ENCODE data around the gene TRIM63.

Gene TRIM63

DNA sequence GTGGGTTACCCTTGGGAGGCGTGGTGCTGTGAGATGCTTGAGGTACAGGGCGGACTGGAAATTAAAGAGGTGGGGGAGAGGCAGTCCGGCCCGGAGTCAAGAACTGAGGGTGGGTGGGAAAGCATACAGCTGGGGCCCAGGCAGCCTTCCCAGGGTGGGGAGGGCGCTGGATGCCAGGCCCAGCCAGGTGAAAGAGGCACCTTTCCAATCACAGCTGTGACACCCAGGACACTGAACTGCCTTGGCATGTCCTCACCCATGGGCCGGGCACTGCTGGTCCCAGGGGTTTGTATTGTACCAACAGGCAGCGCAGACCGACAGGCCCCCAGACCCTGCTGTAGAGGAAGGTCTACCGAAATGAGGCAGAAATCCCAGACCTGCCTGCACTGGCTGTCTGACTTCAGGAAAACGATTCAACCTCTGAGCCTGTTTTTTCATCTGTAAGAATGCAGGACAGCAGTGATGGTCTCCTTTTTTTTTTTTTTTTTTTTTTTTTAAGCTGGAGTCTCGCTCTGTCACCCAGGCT lies 30.6 kb downstream of the TRIM63 start:
- TF ChIP-seq, protein P1, sequence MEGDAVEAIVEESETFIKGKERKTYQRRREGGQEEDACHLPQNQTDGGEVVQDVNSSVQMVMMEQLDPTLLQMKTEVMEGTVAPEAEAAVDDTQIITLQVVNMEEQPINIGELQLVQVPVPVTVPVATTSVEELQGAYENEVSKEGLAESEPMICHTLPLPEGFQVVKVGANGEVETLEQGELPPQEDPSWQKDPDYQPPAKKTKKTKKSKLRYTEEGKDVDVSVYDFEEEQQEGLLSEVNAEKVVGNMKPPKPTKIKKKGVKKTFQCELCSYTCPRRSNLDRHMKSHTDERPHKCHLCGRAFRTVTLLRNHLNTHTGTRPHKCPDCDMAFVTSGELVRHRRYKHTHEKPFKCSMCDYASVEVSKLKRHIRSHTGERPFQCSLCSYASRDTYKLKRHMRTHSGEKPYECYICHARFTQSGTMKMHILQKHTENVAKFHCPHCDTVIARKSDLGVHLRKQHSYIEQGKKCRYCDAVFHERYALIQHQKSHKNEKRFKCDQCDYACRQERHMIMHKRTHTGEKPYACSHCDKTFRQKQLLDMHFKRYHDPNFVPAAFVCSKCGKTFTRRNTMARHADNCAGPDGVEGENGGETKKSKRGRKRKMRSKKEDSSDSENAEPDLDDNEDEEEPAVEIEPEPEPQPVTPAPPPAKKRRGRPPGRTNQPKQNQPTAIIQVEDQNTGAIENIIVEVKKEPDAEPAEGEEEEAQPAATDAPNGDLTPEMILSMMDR (conservative IDR thresholded peaks at IDR 0.05): no peak
- H3K27ac ChIP-seq: peak overlapping the region; percentile 77; the same call in 1 of the 2 replicates

DNA sequence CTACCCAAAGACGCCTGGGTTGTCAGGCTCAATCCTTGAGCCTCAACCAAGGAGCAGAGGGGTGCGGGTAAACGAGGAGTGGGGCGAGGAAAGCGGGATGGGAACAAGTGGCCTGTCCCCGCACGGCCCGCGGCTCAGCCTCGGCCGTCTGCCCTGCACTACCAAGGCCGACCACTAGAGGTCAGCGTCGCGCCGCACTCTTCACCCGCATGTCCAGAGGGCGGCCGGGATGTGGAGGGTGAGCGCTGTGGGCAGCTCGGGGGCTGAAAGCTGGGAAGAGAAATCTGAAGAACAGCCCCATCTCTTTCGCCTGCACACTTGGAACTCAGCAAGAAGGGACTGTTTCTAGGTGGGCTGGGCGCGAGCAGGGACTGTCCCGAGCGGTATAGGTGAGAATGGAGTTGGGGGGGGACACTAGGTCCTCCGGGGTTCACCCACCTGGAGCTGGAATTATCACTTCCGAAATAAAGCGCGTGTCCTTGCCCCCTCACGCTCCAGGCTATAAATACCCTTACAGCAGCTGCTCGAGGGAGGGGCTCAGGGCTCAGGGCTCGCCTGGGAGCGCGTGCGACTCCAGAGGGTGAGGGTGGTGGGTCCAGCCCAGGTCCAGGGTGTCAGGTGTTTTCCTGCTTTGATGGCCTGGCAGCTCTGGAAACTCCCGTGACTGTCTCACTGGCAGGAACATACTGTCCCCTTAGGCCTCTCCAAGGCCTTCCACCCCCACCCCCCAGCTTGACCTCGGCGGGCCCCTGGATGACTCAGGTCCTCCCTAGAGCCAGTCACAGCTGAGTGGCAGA lies 31.3 kb downstream of the TRIM63 start:
- TF ChIP-seq, protein P1 (conservative IDR thresholded peaks at IDR 0.05): peak; percentile 97
- peak overlapping the region; percentile 77 for H3K27ac ChIP-seq

DNA sequence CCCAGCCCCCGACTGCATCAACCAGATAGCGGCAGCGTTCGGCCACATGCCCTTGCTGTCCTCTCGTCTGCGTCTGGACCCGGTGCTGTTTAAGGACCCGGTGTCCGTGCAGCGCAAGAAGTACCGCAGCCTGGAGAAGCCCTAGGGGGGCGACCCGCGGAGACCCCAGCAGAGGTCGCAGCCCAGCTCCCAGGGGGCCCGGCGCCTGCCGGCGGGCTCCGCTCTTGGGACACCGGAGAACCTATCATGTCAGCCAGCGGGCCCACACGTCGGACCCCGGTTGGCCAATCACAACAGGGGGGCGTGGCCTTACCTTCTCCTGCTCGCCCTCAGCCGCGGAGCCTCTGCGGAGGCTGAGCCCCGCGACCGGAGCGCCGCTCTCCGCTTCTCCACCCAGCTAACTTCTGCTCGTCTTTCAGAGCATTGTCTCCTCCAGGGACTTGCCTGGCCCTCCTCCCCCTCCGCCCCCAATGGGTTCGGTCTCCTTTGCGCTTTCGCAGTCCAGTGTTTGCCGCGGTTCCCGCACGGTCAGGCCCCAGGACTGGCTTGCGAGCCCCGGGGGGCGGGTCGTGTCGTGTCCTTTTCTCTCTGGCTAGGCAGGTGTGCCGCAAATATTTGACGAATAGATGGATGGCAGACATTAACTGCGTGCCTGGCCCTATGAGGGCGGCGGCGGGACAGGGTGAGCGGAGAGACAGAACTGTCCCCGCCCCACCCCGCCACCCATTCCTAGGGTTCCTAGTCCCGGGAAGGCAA lies 32.0 kb downstream of the TRIM63 start:
- TF ChIP-seq, protein P1 (conservative IDR thresholded peaks at IDR 0.05): no peak
- H3K27ac ChIP-seq: peak overlapping the region; percentile 77

DNA sequence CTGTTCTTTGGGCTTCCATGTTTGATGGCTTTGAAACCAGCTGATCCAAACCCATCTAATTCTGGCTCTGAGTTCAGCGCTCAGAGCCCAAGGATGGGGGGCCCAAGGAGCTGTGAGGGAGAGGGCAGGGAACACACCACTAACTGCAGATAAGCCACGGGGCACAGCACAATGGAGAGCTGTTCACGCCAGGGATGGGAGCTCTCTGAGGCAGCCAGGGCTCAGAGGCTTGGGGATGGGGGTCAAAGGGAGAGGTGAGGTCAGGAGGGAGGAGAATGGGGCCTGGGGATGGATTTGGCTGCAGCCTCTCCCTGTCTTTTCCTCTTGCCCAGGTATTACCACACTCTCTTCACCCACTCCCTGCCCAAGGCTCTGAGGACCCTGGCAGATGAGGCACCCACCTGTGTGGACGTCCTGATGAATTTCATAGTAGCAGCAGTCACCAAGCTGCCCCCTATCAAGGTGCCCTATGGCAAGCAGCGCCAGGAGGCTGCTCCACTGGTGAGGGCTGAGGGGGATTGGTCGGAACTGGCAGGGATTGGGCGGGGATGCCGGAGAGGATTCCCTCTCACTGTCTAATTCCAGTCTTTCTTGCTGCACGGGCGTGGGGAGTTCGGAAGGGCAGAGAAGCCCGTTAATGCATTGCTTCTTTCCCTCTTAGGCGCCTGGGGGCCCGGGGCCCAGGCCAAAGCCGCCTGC lies 32.8 kb downstream of the TRIM63 start:
- TF ChIP-seq, protein P1 (conservative IDR thresholded peaks at IDR 0.05): no peak
- peak overlapping the region; percentile 77 for H3K27ac ChIP-seq

DNA sequence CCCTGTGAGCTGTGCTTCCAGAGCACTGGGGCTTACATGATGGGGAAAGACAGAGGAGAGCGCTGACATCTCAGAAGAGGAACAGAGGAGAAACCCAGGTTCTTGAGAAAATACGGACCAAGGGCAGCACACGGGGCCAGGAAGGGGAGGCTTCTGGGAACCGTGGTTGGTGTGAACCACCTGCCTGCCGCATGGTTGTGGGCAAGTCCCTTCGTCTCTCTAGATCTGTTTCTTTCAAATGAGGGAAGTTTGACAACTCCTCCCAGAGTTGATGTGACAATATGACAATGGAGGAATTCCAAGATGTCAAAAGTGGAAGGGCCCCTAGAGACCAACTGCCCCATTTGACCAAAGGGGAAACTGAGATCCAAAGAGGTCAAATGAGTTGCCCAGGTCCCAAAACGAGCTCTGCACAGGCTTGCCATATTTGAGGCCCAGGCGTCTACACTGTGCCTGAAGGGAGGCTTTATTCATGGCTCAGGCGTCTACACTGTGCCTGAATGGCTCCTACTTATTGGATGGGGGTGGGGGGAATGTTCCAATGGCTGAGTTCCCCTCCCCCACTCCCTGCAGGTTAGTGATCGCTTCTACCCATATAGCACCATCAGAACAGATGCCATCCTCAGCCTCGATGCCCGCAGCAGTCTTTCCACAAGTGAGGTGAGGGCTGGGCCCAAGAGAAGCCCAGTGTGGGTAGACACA lies 34.6 kb downstream of the TRIM63 start:
- TF ChIP-seq, protein P1 (conservative IDR thresholded peaks at IDR 0.05): no peak
- no peak overlapping the region for H3K27ac ChIP-seq

DNA sequence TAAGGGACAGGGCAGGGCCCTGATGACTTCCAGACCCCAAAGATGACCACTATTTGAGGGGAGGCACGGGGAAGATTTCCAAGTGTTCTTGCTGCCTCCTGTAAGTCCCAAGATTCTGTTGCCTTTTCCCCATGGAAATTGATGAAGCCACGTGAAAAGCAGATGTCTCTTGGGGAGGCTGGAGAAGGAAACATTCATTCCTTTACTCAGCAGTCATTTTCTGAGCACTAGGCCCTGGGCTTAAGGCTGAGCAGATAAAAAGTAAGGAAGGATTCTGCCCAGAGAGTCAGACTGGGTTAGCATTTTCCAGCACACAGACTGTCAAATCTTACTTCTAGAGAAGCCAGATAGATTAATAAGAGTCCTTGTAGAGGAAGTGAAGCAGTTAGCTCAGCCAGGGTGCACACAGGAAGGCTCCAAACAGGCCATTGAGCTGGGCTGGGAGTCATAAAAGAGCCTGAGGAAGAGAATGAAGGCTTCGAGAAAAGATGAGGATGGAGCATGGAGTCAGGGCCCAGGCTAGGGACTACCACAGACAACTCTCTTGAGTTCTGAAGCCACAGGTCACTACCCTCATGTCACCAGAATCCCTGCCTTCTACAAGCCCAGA lies 35.7 kb downstream of the TRIM63 start:
- TF ChIP-seq, protein P1 (conservative IDR thresholded peaks at IDR 0.05): no peak

More for the DNA sequence above, 35.7 kb downstream of the TRIM63 start:
- H3K27ac ChIP-seq: no peak overlapping the region
